ENCODE results near the gene USF2. TPM values are rescaled to one million over a fixed set of nuclear protein-coding genes. Genes with fewer than 3 reads are reported as not detected.

Gene USF2
- total RNA-seq, 1 experiment from 2014 or later: 121 TPM

GRCh38 chr19:35311901-35312665 lies 43.3 kb downstream of the USF2 start:
- no TSS peak for BruUV-seq (replicated peaks)
- Histone ChIP-seq H3K36me3 (ENCODE audit: control insufficient read depth, insufficient read depth, low read length) (no peaks in the 10 kb centered on the region), H3K9me3 (ENCODE audit: control insufficient read depth, insufficient read depth, low read depth, low read length) (no peaks in the 10 kb centered on the region), H3K27ac (ENCODE audit: low read length) (no peak overlapping the region), H3K27me3 (ENCODE audit: control insufficient read depth, insufficient read depth, low read length) (no peaks in the 10 kb centered on the region), H3K4me3 (ENCODE audit: low read depth in 2 of 2, low read length in 2 of 2) (no peak overlapping the region), H3K4me1 (ENCODE audit: control insufficient read depth, insufficient read depth, low read length) (0 out of 2 replicates have a peak, but pooled peaks cover 5% of the 10 kb centered on the region)
- ChIA-PET CTCF (no interaction called here), POLR2A (no interaction called here)
- TF ChIP-seq POLR2AphosphoS5 (IDR thresholded peaks at IDR 0.05; ENCODE audit: low read depth, low read length) (no peak), SIN3A (IDR thresholded peaks at IDR 0.05; ENCODE audit: borderline replicate concordance, insufficient read depth, low read depth, low read length) (no peak), TCF7L2 (IDR thresholded peaks at IDR 0.05; ENCODE audit: low read depth, low read length) (no peak), REST (IDR thresholded peaks at IDR 0.05; ENCODE audit: insufficient read depth in 1 of 2, low read depth in 2 of 2, low read length in 1 of 2) (no peak), CTCF (IDR thresholded peaks at IDR 0.05) (no peak)
- ATAC-seq (no peak), DNase-seq (ENCODE audit: low read depth, low spot score) (no peak)
- intact Hi-C loops (cut with micrococcal nuclease; ENCODE audit: unreplicated experiment) (no loop called here), in situ Hi-C loops (cut with HindIII; ENCODE audit: low pct_unique_long_range_greater_than_20kb, low sequenced_read_pairs) (no loop called here)

GRCh38 chr19:35313587-35313986 lies 44.8 kb downstream of the USF2 start:
- in situ Hi-C loops (cut with HindIII; ENCODE audit: low pct_unique_long_range_greater_than_20kb, low sequenced_read_pairs): no loop called here
- TF ChIP-seq TCF7L2 (IDR thresholded peaks at IDR 0.05; ENCODE audit: low read depth, low read length): no peak
- TF ChIP-seq REST (IDR thresholded peaks at IDR 0.05; ENCODE audit: insufficient read depth in 1 of 2, low read depth in 2 of 2, low read length in 1 of 2): no peak
- TF ChIP-seq SIN3A (IDR thresholded peaks at IDR 0.05; ENCODE audit: borderline replicate concordance, insufficient read depth, low read depth, low read length): no peak
- TF ChIP-seq CTCF (IDR thresholded peaks at IDR 0.05): no peak
- no peak for TF ChIP-seq POLR2AphosphoS5 (IDR thresholded peaks at IDR 0.05; ENCODE audit: low read depth, low read length)
- ATAC-seq: no peak
- H3K9me3 ChIP-seq (ENCODE audit: control insufficient read depth, insufficient read depth, low read depth, low read length): no peaks in the 10 kb centered on the region
- ChIA-PET POLR2A (no interaction called here), CTCF (interaction anchor here (0.6 kb wide), 1 partner anchor 381 kb away, joined by 3 read pairs; no protein-coding TSS in a partner anchor)
- H3K4me1 ChIP-seq (ENCODE audit: control insufficient read depth, insufficient read depth, low read length): peaks cover 5% of the 10 kb centered on the region; the same call in 1 of the 2 replicates
- H3K27ac ChIP-seq (ENCODE audit: low read length): no peak overlapping the region
- no peak for DNase-seq (ENCODE audit: low read depth, low spot score)
- no peak overlapping the region for H3K4me3 ChIP-seq (ENCODE audit: low read depth in 2 of 2, low read length in 2 of 2)
- H3K27me3 ChIP-seq (ENCODE audit: control insufficient read depth, insufficient read depth, low read length): no peaks in the 10 kb centered on the region
- intact Hi-C loops (cut with micrococcal nuclease; ENCODE audit: unreplicated experiment): no loop called here
- no TSS peak for BruUV-seq (replicated peaks)
- H3K36me3 ChIP-seq (ENCODE audit: control insufficient read depth, insufficient read depth, low read length): no peaks in the 10 kb centered on the region

Data from Panc1 (cell line).